BE2C (cell line): ENCODE results near the gene CX3CL1.

Source experiments
- DNase-seq: peaks from one replicate; pipeline ENCODE4 v3.0.0-alpha.2; 2020
- H3K27me3 ChIP-seq: fragments of 250-450 bp; sonication (Bioruptor Pico); 2 replicates; pipeline ENCODE4 v1.5.1; 2020; ENCODE audit warnings: mild to moderate bottlenecking
- H3K36me3 ChIP-seq: fragments of 250-450 bp; sonication (Bioruptor Pico); 2 replicates; pipeline ENCODE4 v1.5.1; 2020; ENCODE audit warnings: mild to moderate bottlenecking
- H3K4me1 ChIP-seq: fragments of 250-450 bp; sonication (Bioruptor Pico); 2 replicates; pipeline ENCODE4 v1.5.1; 2020
- H3K4me3 ChIP-seq: 2 replicates; pipeline ENCODE4 v1.5.1; 2011; ENCODE audit warnings: low read depth, low read length
- H3K9me3 ChIP-seq: fragments of 250-450 bp; sonication (Bioruptor Pico); 2 replicates; pipeline ENCODE4 v1.5.1; 2020
- CTCF ChIP-seq: IDR thresholded peaks from 2 replicates; pipeline ENCODE4 v1.5.1; 2012; ENCODE audit warnings: mild to moderate bottlenecking, low read depth, low read length

Gene CX3CL1

GRCh38 chr16:57389087-57389468, 16.8 kb downstream of the CX3CL1 start:
- Histone ChIP-seq H3K36me3 (no peaks in the 10 kb centered on the region), H3K4me3 (no peak overlapping the region), H3K4me1 (peaks cover 1% of the 10 kb centered on the region), H3K27me3 (no peaks in the 10 kb centered on the region), H3K9me3 (no peaks in the 10 kb centered on the region)
- DNase-seq: no peak
- TF ChIP-seq CTCF: no peak

GRCh38 chr16:57390636-57391295, 18.5 kb downstream of the CX3CL1 start:
- no peak for DNase-seq
- Histone ChIP-seq H3K9me3 (no peaks in the 10 kb centered on the region; the same call in 1 of the 2 replicates), H3K27me3 (no peaks in the 10 kb centered on the region), H3K4me1 (no peaks in the 10 kb centered on the region; the same call in 1 of the 2 replicates), H3K36me3 (no peaks in the 10 kb centered on the region), H3K4me3 (no peak overlapping the region)
- TF ChIP-seq CTCF: no peak

GRCh38 chr16:57391300-57391699, 19.0 kb downstream of the CX3CL1 start:
- Histone ChIP-seq H3K4me3 (no peak overlapping the region), H3K9me3 (no peaks in the 10 kb centered on the region; the same call in 1 of the 2 replicates), H3K4me1 (no peaks in the 10 kb centered on the region; the same call in 1 of the 2 replicates), H3K27me3 (no peaks in the 10 kb centered on the region), H3K36me3 (no peaks in the 10 kb centered on the region)
- no peak for DNase-seq
- TF ChIP-seq CTCF: no peak

DNA sequence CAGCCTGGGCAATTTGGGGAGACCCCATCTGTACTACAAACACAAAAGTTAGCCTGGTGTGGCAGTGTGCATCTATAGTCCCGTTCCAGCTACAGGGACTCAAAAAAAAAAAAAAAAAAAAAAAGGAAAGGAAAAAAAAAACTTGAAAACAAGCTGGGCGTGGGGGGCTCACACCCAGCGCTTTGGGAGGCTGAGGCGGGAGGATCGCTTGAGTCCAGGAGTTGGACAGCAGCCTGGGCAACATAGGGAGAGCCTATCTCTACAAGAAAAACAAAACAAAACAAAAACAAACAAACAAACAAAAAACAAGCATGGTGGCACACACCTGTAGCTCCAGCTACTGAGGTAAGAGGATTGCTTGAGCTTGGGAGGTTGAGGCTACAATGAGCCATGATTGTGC, 19.4 kb downstream of the CX3CL1 start:
- TF ChIP-seq CTCF: no peak
- Histone ChIP-seq H3K4me1 (no peaks in the 10 kb centered on the region; the same call in 1 of the 2 replicates), H3K4me3 (no peak overlapping the region), H3K36me3 (no peaks in the 10 kb centered on the region), H3K27me3 (no peaks in the 10 kb centered on the region), H3K9me3 (no peaks in the 10 kb centered on the region; the same call in 1 of the 2 replicates)
- DNase-seq: no peak

GRCh38 chr16:57392694-57393093, 20.4 kb downstream of the CX3CL1 start:
- no peaks in the 10 kb centered on the region for H3K27me3 ChIP-seq
- no peak for DNase-seq
- no peak overlapping the region for H3K4me3 ChIP-seq
- TF ChIP-seq CTCF: no peak
- H3K36me3 ChIP-seq: no peaks in the 10 kb centered on the region
- H3K4me1 ChIP-seq: no peaks in the 10 kb centered on the region
- H3K9me3 ChIP-seq: no peaks in the 10 kb centered on the region; the same call in 1 of the 2 replicates

DNA sequence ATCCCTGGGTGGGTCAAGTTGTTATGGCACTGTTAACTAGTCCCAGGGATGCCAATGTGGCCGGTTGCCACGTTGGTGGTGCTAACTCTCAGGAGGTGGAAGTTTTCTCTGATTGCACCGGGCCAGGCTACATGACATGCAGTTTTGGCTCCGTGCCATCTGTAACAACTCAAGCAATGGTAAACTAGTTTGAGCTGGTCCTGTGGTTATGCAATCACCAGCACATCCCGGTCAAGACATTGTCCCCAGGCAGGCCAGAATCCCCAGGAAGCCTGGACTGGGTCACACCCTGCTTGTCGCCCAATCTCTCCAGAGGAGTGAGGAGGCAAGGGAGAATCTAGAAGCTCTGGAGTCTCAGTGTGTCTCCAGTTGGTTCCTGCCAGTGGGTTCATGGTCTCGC, 22.2 kb downstream of the CX3CL1 start:
- DNase-seq: no peak

More for the DNA sequence above, 22.2 kb downstream of the CX3CL1 start:
- Histone ChIP-seq H3K27me3 (no peaks in the 10 kb centered on the region), H3K4me1 (no peaks in the 10 kb centered on the region), H3K4me3 (no peak overlapping the region), H3K36me3 (no peaks in the 10 kb centered on the region), H3K9me3 (no peaks in the 10 kb centered on the region; the same call in 1 of the 2 replicates)
- no peak for TF ChIP-seq CTCF
